Measurements from ENCODE around the gene GPR83.

DNA sequence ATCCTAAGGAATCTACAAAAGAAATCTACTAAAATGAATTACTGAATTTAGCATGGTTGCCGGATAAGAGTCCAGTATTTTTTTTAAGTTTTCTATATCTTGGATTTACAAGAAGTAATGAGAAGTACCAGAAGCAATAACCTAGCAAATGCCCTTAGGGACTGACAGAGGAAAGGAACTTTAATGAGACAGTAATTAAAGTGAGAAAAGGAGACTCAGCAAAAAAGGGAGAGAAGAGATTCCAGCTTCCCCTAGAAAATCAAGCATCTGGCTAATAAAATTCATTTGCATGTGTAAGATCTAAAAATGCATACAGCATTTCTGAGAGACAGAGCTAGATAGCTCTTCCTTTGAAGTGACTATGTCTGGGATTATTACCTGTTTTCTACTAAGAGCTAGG is 57.7 kb downstream of the GPR83 start:
- TF ChIP-seq, protein P1, sequence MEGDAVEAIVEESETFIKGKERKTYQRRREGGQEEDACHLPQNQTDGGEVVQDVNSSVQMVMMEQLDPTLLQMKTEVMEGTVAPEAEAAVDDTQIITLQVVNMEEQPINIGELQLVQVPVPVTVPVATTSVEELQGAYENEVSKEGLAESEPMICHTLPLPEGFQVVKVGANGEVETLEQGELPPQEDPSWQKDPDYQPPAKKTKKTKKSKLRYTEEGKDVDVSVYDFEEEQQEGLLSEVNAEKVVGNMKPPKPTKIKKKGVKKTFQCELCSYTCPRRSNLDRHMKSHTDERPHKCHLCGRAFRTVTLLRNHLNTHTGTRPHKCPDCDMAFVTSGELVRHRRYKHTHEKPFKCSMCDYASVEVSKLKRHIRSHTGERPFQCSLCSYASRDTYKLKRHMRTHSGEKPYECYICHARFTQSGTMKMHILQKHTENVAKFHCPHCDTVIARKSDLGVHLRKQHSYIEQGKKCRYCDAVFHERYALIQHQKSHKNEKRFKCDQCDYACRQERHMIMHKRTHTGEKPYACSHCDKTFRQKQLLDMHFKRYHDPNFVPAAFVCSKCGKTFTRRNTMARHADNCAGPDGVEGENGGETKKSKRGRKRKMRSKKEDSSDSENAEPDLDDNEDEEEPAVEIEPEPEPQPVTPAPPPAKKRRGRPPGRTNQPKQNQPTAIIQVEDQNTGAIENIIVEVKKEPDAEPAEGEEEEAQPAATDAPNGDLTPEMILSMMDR (conservative IDR thresholded peaks at IDR 0.05; ENCODE audit: low read length) = no peak
- TF ChIP-seq EZH2phosphoT487 (IDR thresholded peaks at IDR 0.05; ENCODE audit: borderline replicate concordance) = no peak

Measured in Loucy (cell line).